Coronary artery (tissue), 2 donors: ENCODE results near the gene BET1L.

Experiments used
- DNase-seq: peaks from one replicate; pipeline ENCODE4 v3.0.0-alpha.2; 2017; ENCODE audit warnings: low spot score
- H3K27ac ChIP-seq, 2 donors: fragments of 200-600 bp; sonication (generic); one replicate each; pipeline ENCODE4 v1.5.1; 2016 to 2019
- H3K4me3 ChIP-seq: fragments of 200-600 bp; sonication (generic); 2 replicates; pipeline ENCODE4 v1.5.1; 2016; ENCODE audit warnings: mild to moderate bottlenecking, moderate library complexity
- CTCF ChIP-seq: fragments of 200-600 bp; sonication (generic); IDR thresholded peaks from one replicate; pipeline ENCODE4 v1.5.1; 2019; ENCODE audit warnings: antibody characterized with exemption

BET1L gene, protein sequence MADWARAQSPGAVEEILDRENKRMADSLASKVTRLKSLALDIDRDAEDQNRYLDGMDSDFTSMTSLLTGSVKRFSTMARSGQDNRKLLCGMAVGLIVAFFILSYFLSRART

GRCh38 chr11:207208-207862 lies at the start of gene BET1L, which contains the start of gene RIC8A:
Gene BET1L (minus strand): TSS chr11:207399. CDS start chr11:207321, 78 bp downstream.
Gene RIC8A (plus strand): TSS chr11:207708. CDS start chr11:208855, 1,147 bp downstream.
- H3K27ac ChIP-seq: peak within 1 kb of the TSS; percentile 97 to 98
- no peak for TF ChIP-seq CTCF
- peak; percentile 98 for DNase-seq
- H3K4me3 ChIP-seq: peak within 1 kb of the TSS; percentile 77

DNA sequence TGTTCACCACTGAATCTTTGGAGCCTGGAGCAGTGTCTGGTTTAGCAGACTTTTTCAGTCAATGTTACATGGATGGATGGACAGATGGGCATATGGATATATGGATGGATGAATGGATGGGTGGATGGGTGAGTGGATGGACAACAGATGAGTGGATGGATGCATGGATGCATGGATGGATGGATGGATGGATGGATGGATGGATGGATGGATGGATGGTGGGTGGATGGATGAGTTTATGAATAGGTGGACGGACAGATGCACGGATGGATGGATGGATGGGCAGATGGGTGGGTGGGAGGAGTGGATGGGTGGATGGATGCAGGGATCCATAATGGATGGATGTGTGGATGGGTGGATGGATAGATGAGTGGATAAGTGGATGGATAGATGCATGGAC lies 48.6 kb upstream of the BET1L start:
- Histone ChIP-seq H3K4me3 (no peak overlapping the region), H3K27ac (no peak overlapping the region)
- no peak for TF ChIP-seq CTCF
- no peak for DNase-seq

GRCh38 chr11:255176-255575 lies 48.0 kb upstream of the BET1L start:
- no peak for DNase-seq
- Histone ChIP-seq H3K4me3 (no peak overlapping the region), H3K27ac (no peak overlapping the region)
- TF ChIP-seq CTCF: no peak

GRCh38 chr11:253886-254270 lies 46.7 kb upstream of the BET1L start:
- no peak for DNase-seq
- TF ChIP-seq CTCF: no peak
- H3K4me3 ChIP-seq: no peak overlapping the region

GRCh38 chr11:253160-253885 lies 46.1 kb upstream of the BET1L start:
- TF ChIP-seq CTCF: no peak
- DNase-seq: no peak
- Histone ChIP-seq H3K27ac (no peak overlapping the region), H3K4me3 (no peak overlapping the region)

More at GRCh38 chr11:253886-254270, 46.7 kb upstream of the BET1L start:
- no peak overlapping the region for H3K27ac ChIP-seq

DNA sequence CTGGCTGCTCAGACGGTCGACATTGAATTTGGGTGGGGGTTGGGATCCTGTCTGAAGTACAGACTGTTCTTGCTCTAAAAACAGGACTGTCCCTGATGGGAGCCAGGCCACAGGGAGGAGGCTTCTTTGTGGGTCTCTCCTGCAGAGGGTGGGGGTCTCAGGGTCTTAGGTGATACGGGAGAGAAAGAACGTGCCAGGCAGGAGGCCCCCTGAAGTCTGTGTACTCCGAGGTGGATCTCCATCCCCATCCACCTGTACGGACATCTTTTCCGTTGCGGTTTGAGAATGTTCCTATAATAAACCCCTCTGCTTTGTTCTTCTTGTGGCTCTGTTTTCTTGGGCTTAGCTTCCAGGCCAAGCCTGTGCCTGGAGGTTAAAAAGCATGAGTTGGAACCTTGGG lies 45.5 kb upstream of the BET1L start:
- Histone ChIP-seq H3K4me3 (no peak overlapping the region), H3K27ac (no peak overlapping the region)
- DNase-seq: no peak
- no peak for TF ChIP-seq CTCF
